ENCODE data around the gene TMEM119.
"Not testable (repeated sequence)": the region's sequence is repeated elsewhere in the genome, so short reads cannot be mapped to it uniquely, and the experiment has no call there.

TMEM119 gene

DNA sequence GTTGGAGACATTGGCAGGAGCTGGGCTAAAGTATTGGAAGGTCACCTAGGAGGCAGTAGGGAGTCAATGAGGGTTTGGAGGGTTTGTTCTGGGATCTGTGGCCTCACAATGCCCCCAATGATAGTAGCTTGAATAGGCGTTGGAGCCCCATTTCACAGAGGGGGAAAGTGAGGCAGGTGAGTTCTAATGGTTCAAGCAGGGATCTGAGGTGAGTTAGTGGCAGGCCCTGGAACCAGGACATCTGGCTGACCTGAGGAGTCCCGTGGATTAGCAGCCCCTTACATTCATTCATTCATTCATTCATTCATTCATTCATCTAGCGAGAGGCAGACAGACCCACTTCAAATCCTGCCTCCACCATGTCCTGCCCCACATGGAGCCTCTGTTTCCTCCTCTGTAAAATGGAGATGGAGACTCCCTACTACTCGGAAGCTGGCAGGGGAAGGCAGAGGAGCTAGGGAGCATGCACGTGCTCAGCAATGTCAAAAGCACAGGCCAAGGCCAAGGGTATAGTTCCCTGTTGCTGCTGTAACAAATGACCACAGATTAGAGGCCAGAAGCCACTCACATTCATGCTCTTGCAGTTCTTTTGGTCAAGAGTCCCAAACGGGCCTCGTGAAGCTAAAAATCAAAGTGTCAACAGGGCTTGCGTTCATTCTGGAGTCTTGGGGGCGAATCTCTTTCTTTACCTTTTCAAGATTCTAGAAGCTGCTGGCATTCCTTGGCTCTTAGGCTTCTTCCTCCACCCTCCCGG, 2.2 kb upstream of the TMEM119 start:
- DNase-seq (ENCODE audit: low read depth) = no peak

DNA sequence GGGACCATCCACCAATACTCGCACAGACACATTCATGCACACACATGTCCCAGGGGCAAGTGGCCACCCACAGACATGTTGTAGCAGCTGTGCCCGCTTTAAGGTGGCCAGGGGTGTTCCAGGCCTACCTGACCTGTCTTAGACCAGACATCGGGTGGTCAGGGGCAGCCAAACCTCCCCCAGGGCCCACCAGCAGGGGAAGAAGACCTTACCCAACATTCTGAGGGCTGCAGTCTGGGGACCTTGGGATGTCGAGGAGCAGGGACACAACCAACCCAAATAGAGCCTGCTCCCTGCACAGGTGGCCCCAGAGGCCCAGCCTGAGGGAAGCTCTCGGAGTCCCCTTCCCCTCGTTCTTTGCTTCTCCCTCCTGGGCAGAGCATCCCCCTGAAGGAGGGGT, 1.7 kb upstream of the TMEM119 start:
- DNase-seq (ENCODE audit: low read depth) = no peak

DNA sequence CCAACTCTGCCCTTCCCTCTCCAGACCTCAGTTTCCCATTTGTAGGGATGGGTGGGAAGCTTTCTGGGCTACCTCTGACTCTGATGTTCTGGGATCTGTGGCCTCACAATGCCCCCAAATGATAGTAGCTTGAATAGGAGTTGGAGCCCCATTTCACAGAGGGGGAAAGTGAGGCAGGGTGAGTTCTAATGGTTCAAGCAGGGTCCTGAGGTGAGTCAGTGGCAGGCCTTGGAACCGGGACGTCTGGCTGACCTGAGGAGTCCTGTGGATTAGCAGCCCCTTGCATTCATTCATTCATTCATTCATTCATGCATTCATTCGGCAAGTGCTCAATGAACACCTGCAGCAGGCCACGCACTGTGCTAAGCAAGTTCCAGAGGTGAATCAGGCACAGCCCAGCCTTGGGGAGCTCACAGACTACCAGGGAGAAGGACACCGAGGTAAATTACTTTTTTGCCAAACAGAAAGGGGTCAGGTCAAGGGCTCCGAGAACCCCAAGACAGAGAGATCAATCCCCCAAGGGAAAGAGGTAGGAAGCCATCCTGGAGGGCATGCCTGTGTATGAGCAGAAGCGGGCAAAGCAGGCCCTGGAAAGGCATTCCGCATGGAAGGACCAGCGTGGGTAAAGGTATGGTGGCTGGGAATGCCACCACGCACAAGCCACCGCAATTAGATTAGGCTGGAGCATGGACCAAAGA, 818 bp upstream of the TMEM119 start:
- DNase-seq (ENCODE audit: low read depth) = no peak

GRCh38 chr12:108596854-108597558, 878 bp downstream of the TMEM119 start:
- DNase-seq (ENCODE audit: low read depth) = no peak

DNA sequence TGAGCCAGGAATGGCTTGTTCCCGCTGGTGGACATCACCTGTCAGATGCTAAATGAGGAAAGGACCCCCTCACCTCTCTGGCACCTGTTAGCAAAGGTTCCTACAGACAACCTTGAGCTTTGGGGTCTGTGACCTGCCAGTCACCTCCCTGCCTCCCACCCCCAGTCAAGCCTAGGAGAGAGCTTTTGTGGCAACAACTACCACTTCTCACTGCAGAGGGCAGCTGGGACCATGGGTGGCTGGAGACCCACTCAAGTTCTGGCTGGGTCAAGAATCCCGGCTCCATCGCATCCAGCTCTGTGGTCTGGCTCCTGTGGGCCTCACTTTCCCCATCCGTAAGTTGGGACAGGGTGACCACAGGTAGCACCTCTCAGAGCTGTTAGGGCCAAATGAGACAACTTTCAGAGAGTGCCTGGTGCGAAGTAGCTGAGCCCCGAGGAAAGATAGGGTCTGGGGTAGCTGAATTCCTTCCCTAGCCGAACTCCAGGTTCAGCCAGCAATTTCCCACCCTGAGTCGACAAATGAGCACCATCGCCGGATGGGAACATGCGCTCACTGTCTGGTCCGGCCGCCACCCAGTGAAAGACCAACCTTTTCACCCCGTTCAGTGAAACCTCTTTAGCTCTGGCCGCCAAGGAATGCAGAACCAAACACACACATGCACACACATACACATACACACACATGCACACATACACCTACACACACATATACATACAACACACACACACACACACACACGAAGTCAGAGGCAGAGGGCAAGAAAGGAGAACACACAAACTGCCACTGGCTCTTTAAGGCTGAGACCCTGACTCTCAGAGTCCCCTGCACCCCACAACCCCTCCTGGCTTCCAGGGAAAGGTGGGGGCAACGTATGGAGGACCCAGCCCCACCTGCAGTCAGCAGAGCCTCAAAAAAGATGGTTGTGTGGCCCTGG, 1.9 kb downstream of the TMEM119 start:
- no peak for DNase-seq (ENCODE audit: low read depth)

DNA sequence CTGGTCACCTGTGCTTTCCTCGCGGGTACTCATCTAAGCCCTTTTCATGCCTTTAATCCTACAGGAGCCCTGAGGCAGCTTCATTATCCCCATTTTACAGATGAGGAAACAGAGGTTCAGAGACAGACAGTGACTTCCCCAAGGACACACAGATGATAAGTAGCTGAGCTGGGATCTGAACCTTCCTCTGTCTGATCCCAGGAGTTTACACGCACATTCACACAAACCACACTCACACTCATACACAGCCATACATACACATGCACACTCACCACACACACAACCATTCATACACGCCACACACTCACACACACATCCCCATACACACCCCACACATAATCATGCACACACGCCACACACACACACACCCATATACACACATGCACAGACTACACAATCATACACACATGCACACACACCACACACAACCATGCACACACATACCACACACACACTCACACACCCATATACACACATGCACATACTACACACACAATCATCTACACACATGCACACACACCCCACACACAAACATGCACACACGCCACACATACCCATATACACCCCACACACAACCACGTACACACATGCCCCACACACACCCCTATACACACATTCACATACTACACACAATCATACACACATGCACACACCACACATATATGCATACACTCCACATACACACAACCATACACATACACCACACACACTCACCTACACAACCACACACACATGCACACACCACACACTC, 2.7 kb downstream of the TMEM119 start:
- no peak for DNase-seq (ENCODE audit: low read depth)

DNA sequence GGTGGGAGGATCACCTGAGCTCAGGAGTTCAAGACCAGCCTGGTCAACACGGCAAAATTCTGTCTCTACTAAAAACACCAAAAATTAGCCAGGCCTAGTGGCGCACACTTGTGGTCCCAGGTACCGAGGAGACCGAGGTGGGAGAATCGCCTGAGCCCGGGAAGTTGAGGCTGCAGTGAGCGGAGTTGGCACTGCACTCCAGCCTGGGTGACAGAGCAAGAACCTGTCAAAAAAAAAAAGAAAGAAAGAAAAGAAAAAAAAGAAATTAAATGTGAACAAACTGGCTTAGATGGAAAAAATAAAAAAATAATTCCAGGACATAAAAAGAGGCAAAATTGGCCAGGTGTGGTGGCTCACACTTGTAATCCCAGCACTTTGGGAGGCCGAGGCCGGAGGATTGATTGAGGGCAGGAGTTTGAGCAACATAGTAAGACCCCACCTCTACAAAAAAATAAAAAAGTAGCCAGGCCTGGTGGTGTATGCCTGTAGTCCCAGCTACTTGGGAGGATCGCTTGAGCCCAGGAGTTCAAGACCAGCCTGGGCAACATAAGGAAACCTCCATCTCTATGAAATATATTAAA, 3.5 kb downstream of the TMEM119 start:
- DNase-seq (ENCODE audit: low read depth) = no peak

DNA sequence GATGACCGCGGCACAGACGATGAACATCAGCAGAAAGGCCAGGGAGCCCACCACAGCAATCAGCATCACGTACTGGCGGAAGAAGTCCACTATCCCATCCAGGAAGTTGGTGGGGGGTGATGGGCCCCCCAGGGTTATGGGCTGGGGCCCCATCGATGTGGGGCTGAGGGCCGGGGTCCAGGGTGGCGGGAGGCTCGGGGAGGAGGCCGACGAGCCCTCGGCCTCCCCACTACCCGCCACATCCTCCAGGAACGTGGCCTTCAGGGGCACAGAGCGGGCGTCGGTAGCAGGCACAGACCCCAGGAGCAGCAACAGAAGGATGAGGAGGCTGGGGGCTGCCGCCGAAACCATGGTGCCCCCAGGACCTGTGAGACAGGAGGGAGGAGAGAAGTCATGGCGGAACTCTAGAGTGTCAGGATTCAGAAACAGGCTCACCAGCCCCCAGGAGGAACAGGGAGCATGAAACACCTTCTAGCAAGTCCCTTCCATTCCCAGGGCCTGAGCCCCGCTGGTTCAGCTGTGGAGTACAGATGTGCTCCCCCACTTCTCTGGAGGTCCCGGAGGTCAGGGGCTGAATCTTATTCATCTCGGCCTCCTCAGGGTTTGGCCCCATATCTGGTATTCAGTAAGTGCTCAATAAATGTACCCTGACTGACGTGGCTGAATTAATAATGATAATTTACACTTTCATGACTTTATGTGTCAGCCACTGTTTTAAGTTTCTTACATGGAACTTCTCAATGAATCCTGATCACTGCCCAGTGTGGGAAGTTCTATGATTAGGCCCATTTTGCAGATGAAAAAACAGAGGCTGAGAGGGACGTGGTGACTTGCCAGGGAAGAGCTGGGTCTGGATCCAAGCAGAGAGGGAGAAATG, 5.6 kb downstream of the TMEM119 start:
- DNase-seq (ENCODE audit: low read depth) = no peak

DNA sequence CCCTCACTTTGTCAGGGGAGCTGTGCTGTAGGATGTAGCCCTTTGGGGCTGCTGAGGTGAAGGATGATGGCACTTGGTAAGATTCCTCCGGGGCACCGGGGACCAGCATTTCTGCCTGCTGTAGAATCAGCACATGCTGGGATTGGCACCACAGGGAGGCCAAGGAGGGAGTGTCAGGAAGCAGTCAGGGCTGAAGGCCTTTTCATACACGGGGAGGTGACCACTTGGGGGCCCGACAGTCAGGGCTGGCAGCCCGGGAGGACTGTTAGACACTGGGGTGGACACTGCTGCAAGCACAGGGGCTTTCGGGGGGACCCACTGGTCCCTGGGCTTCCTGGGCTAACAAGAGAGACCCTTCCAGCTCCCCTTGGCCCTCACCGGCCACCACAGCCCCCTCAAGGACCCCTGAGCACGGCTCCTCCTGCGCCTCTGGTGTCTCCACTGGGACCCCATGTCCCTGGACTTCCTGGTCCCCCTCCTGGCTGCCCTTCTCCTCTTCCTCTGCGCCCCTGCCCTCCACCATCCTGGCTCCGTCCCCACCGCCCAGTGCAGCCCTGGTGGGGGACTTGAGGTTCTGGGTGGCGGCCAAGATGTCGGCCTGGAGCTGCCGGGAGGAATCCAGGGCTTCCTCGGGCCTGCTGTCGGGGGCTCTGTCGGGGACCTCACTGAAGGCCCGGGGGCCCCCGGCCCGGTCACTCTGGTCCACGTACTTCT, 6.5 kb downstream of the TMEM119 start:
- DNase-seq (ENCODE audit: low read depth) = no peak

DNA sequence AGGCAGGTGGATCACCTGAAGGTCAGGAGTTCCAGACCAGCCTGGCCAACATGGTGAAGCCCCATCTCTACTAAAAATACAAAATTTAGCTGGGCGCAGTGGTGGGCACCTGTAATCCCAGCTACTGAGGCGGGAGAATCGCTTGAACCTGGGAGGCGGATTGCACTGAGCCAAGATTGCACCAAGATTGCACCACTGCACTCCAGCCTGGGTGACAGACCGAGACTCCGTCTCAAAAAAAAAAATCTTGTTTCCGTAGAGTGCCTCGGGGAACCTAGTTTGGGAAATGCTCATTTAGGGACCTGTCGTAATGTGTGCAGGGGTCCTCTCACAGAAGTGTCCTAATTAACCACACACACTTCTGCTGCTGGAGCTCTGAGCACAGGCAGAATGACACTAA, 7.4 kb downstream of the TMEM119 start:
- DNase-seq (ENCODE audit: low read depth) = not testable (repeated sequence)

DNA sequence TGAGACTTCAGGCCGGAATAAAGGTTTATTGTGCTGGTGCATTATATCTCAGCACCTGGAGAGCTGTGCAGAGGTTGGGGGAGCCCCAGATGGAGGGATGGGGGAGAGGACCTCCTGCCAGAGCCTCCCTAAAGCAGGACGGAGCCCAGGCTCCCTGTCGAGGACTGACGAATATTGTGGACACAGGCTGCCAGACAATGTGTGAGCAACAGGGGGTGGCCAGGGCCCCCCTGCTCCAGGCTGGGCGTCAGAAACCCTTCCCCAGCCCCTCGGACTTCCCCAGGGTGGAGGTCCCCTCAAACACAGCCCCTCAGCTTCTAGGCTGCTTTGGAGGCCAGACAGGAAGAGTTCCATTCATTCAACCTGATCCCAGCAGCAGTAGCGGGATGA, 8.0 kb downstream of the TMEM119 start:
- DNase-seq (ENCODE audit: low read depth) = no peak

DNA sequence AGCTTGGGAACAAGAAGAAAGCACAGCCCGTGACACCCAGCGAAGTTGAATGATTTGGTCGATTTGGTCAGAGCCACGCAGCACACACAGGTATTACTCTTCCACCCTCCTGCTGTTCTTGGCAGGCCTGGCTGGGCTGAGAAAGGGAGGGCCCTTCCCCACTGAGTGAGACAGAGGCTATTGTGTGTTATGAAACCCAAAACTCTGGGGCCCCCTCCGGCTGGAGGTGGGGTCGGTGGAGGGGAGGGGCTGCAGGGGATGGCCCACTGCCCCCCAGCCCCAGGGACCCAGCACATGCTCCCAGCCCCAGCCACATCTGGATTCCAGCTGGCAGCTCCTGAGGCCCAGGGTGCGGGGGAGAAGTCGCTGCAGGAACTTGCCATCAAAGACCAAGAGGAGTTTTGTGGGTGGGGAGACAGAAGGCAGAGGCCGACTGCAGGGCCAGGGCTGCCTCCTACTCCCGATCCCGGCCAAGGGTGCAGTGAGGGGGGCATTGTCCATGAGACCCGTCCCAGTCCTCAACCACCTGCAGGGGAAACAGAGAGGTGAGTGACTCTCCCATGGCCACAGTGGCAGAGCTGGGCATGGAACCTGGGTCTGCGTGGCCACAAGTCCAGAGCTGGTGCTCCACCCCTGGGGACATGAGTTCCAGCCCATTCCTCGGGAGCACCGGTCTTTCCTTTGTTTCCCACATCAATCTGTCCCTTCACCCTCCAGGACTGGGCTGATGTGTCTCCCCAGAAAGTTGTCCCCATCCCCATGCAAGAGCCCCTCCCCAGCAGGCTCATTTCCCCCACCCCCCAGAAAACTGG, 8.7 kb downstream of the TMEM119 start:
- no peak for DNase-seq (ENCODE audit: low read depth)

DNA sequence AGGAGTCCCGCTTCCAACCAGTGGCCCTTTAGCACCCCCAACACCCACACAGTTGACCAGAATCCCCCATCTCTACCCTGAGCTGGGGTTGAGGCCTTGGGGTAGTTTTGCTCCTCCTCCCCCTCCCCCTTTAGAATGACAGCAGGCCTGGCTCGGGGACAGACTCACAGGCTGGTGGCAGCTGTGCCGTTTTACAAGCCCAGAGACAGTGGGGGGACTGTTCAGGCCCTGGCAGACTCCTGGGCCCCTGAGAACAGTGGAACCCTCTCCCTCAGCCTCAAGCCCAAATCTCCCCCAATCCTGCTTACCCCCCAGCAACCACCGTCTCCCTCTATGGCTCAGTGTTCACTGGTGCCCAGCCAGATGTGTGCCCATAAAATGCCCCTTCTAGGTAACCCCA, 10.1 kb downstream of the TMEM119 start:
- no peak for DNase-seq (ENCODE audit: low read depth)

- no peak for DNase-seq (ENCODE audit: low read depth)
These were observed 11.6 kb downstream of the TMEM119 start for GRCh38 chr12:108586306-108586705.

DNA sequence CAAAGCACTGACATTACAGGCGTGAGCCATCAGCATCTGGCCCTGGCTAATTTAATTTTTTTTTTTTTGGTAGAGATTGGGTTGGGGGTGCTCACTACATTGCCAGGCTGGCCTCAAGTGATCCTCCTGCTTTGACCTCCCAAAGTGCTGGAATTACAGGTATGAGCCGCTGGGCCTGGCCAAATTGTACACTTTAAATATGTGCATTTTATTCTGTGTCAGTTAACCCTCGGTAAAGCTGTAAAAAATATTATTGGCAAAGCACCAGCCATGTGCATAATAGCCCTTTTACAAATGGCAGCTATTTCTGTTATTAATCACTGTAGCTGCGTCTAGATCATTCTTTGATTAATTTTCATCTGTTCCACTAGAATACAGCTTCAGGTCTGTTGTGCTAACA, 12.0 kb downstream of the TMEM119 start:
- DNase-seq (ENCODE audit: low read depth) = no peak

- DNase-seq (ENCODE audit: low read depth) = no peak
These were observed 13.3 kb downstream of the TMEM119 start for GRCh38 chr12:108584456-108585065.

GRCh38 chr12:108583991-108584390, 13.9 kb downstream of the TMEM119 start:
- no peak for DNase-seq (ENCODE audit: low read depth)

Data from activated T-cell treated with anti-CD3 and anti-CD28 coated beads for 1 hour (primary cell).